GM12878 (cell line): ENCODE measurements around the gene PPP2R2B. TPM values are rescaled to one million over a fixed set of nuclear protein-coding genes. Genes with fewer than 3 reads are reported as not detected.

Source experiments
- ATAC-seq: fragments of 200-7000 bp; cut with Tn5 transposase; 3 replicates; pipeline ENCODE4 v1.9.1; 2020; ENCODE audit warnings: mild to moderate bottlenecking, moderate library complexity
- BruUV-seq: library from RNA; stranded (reverse); fragments of 400-500 nt; replicated peaks from 2 replicates; lab custom pipeline; 2021; lab: Mats Ljungman, UMichigan
- CTCF ChIA-PET: fragments of 300-600 bp; sonication (Branson Sonifier 250); formaldehyde crosslinking; extraction: SDS; loops from one replicate; lab custom pipeline; 2021; ENCODE audit warnings: inconsistent platforms; lab: Yijun Ruan, JAX
- POLR2A ChIA-PET: fragments of 350-600 bp; formaldehyde crosslinking; extraction: SDS; loops from one replicate; lab custom pipeline; 2021; ENCODE audit warnings: inconsistent platforms; lab: Charles Lee
- RAD21 ChIA-PET: fragments of 300-600 bp; sonication (Branson Sonifier 250); formaldehyde crosslinking; loops from one replicate; lab custom pipeline; 2023; ENCODE audit warnings: antibody characterized with exemption; ENCODE audit not compliant: unreplicated experiment; lab: Charles Lee
- SMC1A ChIA-PET: fragments of 300-600 bp; sonication (Branson Sonifier 250); formaldehyde crosslinking; loops from one replicate; lab custom pipeline; 2023; ENCODE audit not compliant: unreplicated experiment, uncharacterized antibody; lab: Charles Lee
- DNase-seq: peaks from one replicate; pipeline ENCODE4 v3.0.0-alpha.2; 2011; ENCODE audit warnings: low read depth, low spot score
- FAIRE-seq: peaks from 3 replicates; lab custom pipeline; 2011; peaks lifted over from hg19 to GRCh38; lab: Jason Lieb, UNC
- H2AFZ ChIP-seq: 2 replicates; pipeline ENCODE4 v1.6.0; 2011; ENCODE audit warnings: low read depth, low read length, control low read depth; ENCODE audit not compliant: control insufficient read depth
- H3K27ac ChIP-seq: 2 replicates; pipeline ENCODE4 v1.5.1; 2011; ENCODE audit warnings: control low read depth; ENCODE audit not compliant: control insufficient read depth, insufficient read depth
- H3K27me3 ChIP-seq, 2 experiments: replicated peaks in 1 of 2; 2 replicates each; pipeline versions ENCODE4 v1.6.0 to v1.6.1; 2011; ENCODE audit warnings: low read length in 1 of 2; ENCODE audit not compliant: control insufficient read depth in 2 of 2, insufficient read depth in 2 of 2
- H3K36me3 ChIP-seq, 2 experiments: 2 replicates each; pipeline ENCODE4 v1.5.1; 2011; ENCODE audit warnings: low read length in 1 of 2; ENCODE audit not compliant: control insufficient read depth in 2 of 2, insufficient read depth in 2 of 2
- H3K4me1 ChIP-seq: 2 replicates; pipeline ENCODE4 v1.6.1; 2011; ENCODE audit warnings: mild to moderate bottlenecking, low read length, moderate library complexity, mixed read lengths; ENCODE audit not compliant: control insufficient read depth, insufficient read depth
- H3K4me2 ChIP-seq: 2 replicates; pipeline ENCODE4 v1.6.0; 2011; ENCODE audit warnings: control low read depth; ENCODE audit not compliant: control insufficient read depth, insufficient read depth
- H3K4me3 ChIP-seq: fragments of 200-600 bp; sonication (generic); 2 replicates; pipeline ENCODE4 v1.5.1; 2016
- H3K79me2 ChIP-seq: 2 replicates; pipeline ENCODE4 v1.6.0; 2011; ENCODE audit warnings: low read length; ENCODE audit not compliant: control insufficient read depth, insufficient read depth
- H3K9ac ChIP-seq: 2 replicates; pipeline ENCODE4 v1.8.0; 2011; ENCODE audit warnings: low read length, control low read depth, mixed read lengths; ENCODE audit not compliant: control insufficient read depth, insufficient read depth
- H3K9me3 ChIP-seq: replicated peaks from 3 replicates; pipeline ENCODE4 v1.5.1; 2011; ENCODE audit warnings: mild to moderate bottlenecking, low read length; ENCODE audit not compliant: control insufficient read depth, insufficient read depth
- H4K20me1 ChIP-seq: 2 replicates; pipeline ENCODE4 v1.6.0; 2011; ENCODE audit not compliant: control insufficient read depth, insufficient read depth
- CHD1 ChIP-seq: IDR thresholded peaks from 2 replicates; pipeline ENCODE4 v1.6.1; 2012; ENCODE audit warnings: low read depth, low read length, improper control_type of control experiment
- FOXK2 ChIP-seq: fragments of 450-650 bp; IDR thresholded peaks from 2 replicates; pipeline ENCODE4 v1.6.1; 2017; ENCODE audit warnings: mild to moderate bottlenecking, moderate library complexity
- HDAC2 ChIP-seq: fragments of 200-600 bp; sonication (generic); IDR thresholded peaks from 2 replicates; pipeline ENCODE4 v1.6.1; 2017
- KDM1A ChIP-seq: fragments of 200-600 bp; sonication (generic); IDR thresholded peaks from 2 replicates; pipeline ENCODE4 v1.6.1; 2016; ENCODE audit warnings: borderline replicate concordance
- MTA3 ChIP-seq: IDR thresholded peaks from 2 replicates; pipeline ENCODE4 v1.6.1; 2012; ENCODE audit warnings: low read length, inconsistent platforms, borderline replicate concordance
- MYB ChIP-seq: fragments of 150-350 bp; IDR thresholded peaks from 2 replicates; pipeline ENCODE4 v1.6.1; 2014; ENCODE audit warnings: mild to moderate bottlenecking, low read depth, low read length, borderline replicate concordance
- NBN ChIP-seq: fragments of 450-650 bp; IDR thresholded peaks from 2 replicates; pipeline ENCODE4 v1.6.1; 2016
- NR2C2 ChIP-seq: IDR thresholded peaks from 2 replicates; pipeline ENCODE4 v1.6.1; 2011; ENCODE audit warnings: borderline replicate concordance, low read depth; ENCODE audit not compliant: control insufficient read depth, insufficient read length
- NR2F1 ChIP-seq: fragments of 450-650 bp; conservative IDR thresholded peaks from 2 replicates; pipeline ENCODE4 v1.6.1; 2017; ENCODE audit warnings: mild to moderate bottlenecking
- WGBS: methylation state at CpG from one replicate; pipeline ENCODE4 v1.1.6; 2016; ENCODE audit warnings: low lambda C conversion rate; ENCODE audit not compliant: insufficient replicate concordance, insufficient coverage; ENCODE audit errors: missing lambda C conversion rate; 5-methylcytosine and 5-hydroxymethylcytosine counted together
- in situ Hi-C: fragments of 300-500 bp; cut with MboI; formaldehyde crosslinking; loops from 9 replicates; pipeline ENCODE4 v1.14.3; 2018; ENCODE audit warnings: mixed read lengths
- intact Hi-C: fragments of 100-400 bp; cut with micrococcal nuclease; formaldehyde crosslinking; loops from one replicate; pipeline ENCODE4 v1.14.2; 2022; ENCODE audit not compliant: unreplicated experiment
- polyA plus RNA-seq, 11 experiments: library from polyadenylated mRNA; depleted of rRNA in 4 of 11; unstranded in 6 of 11; stranded (reverse) in 5 of 11; fragments of >200 nt; fragmentation: Nextera tagmentation in 4 of 11; fragmentation: Illumina TruSeq in 1 of 11; extraction: Ambion mirVana in 4 of 11; extraction: Trizol in 1 of 11; gene quantifications; 1 replicate in 1 of 11; 2 replicates in 10 of 11; pipeline versions ENCODE4 v1.2.1 to v1.2.3, GENCODE V29; 2011 to 2016; ENCODE audit warnings: inconsistent platforms in 2 of 11, missing spikeins in 2 of 11, low read depth in 1 of 11
- total RNA-seq, 4 experiments: library from RNA; depleted of rRNA in 3 of 4; stranded (reverse); fragments of >200 nt in 3 of 4; fragmentation: Illumina TruSeq in 1 of 4; extraction: Trizol in 1 of 4; gene quantifications; 2 replicates each; pipeline versions ENCODE4 v1.2.1 to v1.2.3, GENCODE V29; 2013 to 2021
- TF ChIP-seq, protein P1 (sequence below): fragments of 150-350 bp; IDR thresholded peaks from 2 replicates; pipeline ENCODE4 v1.6.1; 2014; ENCODE audit warnings: mild to moderate bottlenecking, low read depth, low read length
- TF ChIP-seq, protein P2 (sequence below): IDR thresholded peaks from 2 replicates; pipeline ENCODE4 v1.6.1; 2012; ENCODE audit warnings: low read depth, low read length, improper control_type of control experiment
- TF ChIP-seq, protein P3 (sequence below): IDR thresholded peaks from 2 replicates; pipeline ENCODE4 v1.6.1; 2011; ENCODE audit warnings: low read depth, mild to moderate bottlenecking, low read length, moderate library complexity, borderline replicate concordance; ENCODE audit errors: extremely low read depth
- TF ChIP-seq, protein P4 (sequence below): IDR thresholded peaks from 2 replicates; pipeline ENCODE4 v1.6.1; 2011; ENCODE audit warnings: mild to moderate bottlenecking, low read depth, low read length, moderate library complexity; ENCODE audit not compliant: insufficient replicate concordance
- TF ChIP-seq, protein P5 (sequence below): IDR thresholded peaks from 2 replicates; pipeline ENCODE4 v1.6.1; 2012; ENCODE audit warnings: low read depth, low read length, improper control_type of control experiment

Gene PPP2R2B
- total and polyA plus RNA-seq, 10 of the 15 experiments (the other 5 are each of a cell fraction or from before 2014, with no cell fraction given): not detected

DNA sequence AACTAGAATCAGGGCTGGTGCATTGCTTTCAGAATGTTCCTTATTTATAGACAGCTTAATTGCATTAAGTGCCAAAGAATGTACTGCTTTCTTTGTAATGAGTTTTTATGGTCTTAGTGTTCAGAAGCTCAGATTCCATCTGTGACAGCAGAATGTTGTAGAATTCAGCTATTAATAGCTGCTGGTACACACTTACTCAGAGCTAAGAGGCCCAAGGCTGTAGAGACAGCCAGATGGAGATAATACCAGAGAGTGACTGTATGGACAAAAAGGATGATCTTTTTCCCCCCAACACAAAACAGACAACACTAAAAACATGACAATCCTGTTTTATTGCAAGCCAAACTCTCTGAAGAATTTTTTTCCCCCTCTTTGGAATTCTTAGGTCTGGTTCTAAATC, 50.2 kb downstream of the PPP2R2B start:
- ChIA-PET SMC1A (no interaction called here), POLR2A (interaction anchor here (0.6 kb wide), 1 partner anchor 80 kb away, joined by 3 read pairs; no protein-coding TSS in a partner anchor), CTCF (no interaction called here), RAD21 (no interaction called here)
- no peak overlapping the region for H2AFZ ChIP-seq
- intact Hi-C loops: no loop called here
- no peaks in the 10 kb centered on the region for H3K79me2 ChIP-seq
- H4K20me1 ChIP-seq: no peaks in the 10 kb centered on the region
- FAIRE-seq (no peak), ATAC-seq (no peak), DNase-seq (no peak)
- H3K27me3 ChIP-seq: no peaks in the 10 kb centered on the region
- H3K9ac ChIP-seq: no peak overlapping the region
- BruUV-seq: no TSS peak
- H3K4me1 ChIP-seq: no peaks in the 10 kb centered on the region
- in situ Hi-C loops: no loop called here
- H3K4me3 ChIP-seq: no peak overlapping the region
- H3K4me2 ChIP-seq: no peak overlapping the region
- no peaks in the 10 kb centered on the region for H3K9me3 ChIP-seq
- no peak overlapping the region for H3K27ac ChIP-seq
- H3K36me3 ChIP-seq: no peaks in the 10 kb centered on the region
- TF ChIP-seq NR2C2 (no peak), MTA3 (no peak), NR2F1 (no peak), MYB (no peak)
- TF ChIP-seq, protein P1, sequence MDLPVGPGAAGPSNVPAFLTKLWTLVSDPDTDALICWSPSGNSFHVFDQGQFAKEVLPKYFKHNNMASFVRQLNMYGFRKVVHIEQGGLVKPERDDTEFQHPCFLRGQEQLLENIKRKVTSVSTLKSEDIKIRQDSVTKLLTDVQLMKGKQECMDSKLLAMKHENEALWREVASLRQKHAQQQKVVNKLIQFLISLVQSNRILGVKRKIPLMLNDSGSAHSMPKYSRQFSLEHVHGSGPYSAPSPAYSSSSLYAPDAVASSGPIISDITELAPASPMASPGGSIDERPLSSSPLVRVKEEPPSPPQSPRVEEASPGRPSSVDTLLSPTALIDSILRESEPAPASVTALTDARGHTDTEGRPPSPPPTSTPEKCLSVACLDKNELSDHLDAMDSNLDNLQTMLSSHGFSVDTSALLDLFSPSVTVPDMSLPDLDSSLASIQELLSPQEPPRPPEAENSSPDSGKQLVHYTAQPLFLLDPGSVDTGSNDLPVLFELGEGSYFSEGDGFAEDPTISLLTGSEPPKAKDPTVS: no peak

DNA sequence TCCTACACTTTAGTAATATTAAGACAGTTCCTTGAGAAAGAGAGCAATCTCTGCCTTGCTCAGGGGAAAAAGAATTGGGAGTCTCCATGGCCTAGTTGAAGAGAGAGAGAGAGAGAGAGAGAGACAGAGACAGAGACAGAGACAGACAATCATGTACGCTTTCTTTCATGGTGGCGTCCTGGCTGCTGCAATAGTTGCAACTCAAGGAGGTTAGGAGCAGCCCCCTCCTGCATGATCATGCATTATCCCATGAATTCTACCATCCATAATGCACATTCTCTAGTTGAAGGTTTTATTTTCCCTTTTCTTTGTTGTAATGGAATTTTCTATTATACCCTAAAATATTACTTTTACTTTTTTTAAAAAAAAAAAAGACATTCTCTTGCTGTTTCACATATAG, 50.7 kb downstream of the PPP2R2B start:
- no peak overlapping the region for H3K9ac ChIP-seq
- no peaks in the 10 kb centered on the region for H3K9me3 ChIP-seq
- no TSS peak for BruUV-seq
- FAIRE-seq (no peak), DNase-seq (no peak), ATAC-seq (no peak)
- H3K4me1 ChIP-seq: no peaks in the 10 kb centered on the region
- H4K20me1 ChIP-seq: no peaks in the 10 kb centered on the region
- H3K4me3 ChIP-seq: no peak overlapping the region
- H3K36me3 ChIP-seq: no peaks in the 10 kb centered on the region
- in situ Hi-C loops (no loop called here), intact Hi-C loops (no loop called here)
- H2AFZ ChIP-seq: no peak overlapping the region
- 9% methylated on average over 2 of the region's 2 CpGs for WGBS
- ChIA-PET SMC1A (no interaction called here), RAD21 (no interaction called here), CTCF (no interaction called here), POLR2A (no interaction called here)
- no peak overlapping the region for H3K4me2 ChIP-seq
- H3K27me3 ChIP-seq: no peaks in the 10 kb centered on the region
- H3K79me2 ChIP-seq: no peaks in the 10 kb centered on the region
- no peak overlapping the region for H3K27ac ChIP-seq
- TF ChIP-seq FOXK2 (no peak), NBN (no peak), HDAC2 (no peak), CHD1 (no peak), KDM1A (no peak)
- TF ChIP-seq, protein P2, sequence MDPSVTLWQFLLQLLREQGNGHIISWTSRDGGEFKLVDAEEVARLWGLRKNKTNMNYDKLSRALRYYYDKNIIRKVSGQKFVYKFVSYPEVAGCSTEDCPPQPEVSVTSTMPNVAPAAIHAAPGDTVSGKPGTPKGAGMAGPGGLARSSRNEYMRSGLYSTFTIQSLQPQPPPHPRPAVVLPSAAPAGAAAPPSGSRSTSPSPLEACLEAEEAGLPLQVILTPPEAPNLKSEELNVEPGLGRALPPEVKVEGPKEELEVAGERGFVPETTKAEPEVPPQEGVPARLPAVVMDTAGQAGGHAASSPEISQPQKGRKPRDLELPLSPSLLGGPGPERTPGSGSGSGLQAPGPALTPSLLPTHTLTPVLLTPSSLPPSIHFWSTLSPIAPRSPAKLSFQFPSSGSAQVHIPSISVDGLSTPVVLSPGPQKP: no peak
- TF ChIP-seq, protein P3, sequence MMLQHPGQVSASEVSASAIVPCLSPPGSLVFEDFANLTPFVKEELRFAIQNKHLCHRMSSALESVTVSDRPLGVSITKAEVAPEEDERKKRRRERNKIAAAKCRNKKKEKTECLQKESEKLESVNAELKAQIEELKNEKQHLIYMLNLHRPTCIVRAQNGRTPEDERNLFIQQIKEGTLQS: no peak
- TF ChIP-seq, protein P4, sequence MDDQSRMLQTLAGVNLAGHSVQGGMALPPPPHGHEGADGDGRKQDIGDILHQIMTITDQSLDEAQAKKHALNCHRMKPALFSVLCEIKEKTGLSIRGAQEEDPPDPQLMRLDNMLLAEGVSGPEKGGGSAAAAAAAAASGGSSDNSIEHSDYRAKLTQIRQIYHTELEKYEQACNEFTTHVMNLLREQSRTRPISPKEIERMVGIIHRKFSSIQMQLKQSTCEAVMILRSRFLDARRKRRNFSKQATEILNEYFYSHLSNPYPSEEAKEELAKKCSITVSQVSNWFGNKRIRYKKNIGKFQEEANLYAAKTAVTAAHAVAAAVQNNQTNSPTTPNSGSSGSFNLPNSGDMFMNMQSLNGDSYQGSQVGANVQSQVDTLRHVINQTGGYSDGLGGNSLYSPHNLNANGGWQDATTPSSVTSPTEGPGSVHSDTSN: no peak
- TF ChIP-seq, protein P5, sequence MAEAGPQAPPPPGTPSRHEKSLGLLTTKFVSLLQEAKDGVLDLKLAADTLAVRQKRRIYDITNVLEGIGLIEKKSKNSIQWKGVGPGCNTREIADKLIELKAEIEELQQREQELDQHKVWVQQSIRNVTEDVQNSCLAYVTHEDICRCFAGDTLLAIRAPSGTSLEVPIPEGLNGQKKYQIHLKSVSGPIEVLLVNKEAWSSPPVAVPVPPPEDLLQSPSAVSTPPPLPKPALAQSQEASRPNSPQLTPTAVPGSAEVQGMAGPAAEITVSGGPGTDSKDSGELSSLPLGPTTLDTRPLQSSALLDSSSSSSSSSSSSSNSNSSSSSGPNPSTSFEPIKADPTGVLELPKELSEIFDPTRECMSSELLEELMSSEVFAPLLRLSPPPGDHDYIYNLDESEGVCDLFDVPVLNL: no peak
